ENCODE data around the gene MIEF1.

DNA sequence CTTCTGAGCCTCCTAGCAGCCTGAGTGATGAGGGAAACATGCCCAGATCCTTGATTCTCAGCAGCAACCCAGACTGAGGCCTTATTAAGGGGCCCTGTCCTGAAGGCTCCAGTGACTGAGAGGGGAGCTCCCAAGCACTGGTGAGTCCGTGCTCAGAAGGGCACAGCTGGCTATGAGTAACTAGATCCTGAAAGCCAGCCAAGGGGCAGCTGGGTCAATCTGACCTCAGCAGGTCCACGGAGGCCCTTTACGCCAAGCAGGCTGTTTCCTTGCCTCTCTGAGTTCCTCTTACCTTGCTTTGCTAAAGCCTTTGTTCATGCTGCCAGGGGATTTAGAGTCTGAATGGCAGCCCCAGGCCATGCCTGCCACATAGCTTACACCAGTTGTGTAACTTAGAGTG lies 19.3 kb upstream of the MIEF1 start:
- TF ChIP-seq POLR2A (IDR thresholded peaks at IDR 0.05): no peak
- TF ChIP-seq, protein P1, sequence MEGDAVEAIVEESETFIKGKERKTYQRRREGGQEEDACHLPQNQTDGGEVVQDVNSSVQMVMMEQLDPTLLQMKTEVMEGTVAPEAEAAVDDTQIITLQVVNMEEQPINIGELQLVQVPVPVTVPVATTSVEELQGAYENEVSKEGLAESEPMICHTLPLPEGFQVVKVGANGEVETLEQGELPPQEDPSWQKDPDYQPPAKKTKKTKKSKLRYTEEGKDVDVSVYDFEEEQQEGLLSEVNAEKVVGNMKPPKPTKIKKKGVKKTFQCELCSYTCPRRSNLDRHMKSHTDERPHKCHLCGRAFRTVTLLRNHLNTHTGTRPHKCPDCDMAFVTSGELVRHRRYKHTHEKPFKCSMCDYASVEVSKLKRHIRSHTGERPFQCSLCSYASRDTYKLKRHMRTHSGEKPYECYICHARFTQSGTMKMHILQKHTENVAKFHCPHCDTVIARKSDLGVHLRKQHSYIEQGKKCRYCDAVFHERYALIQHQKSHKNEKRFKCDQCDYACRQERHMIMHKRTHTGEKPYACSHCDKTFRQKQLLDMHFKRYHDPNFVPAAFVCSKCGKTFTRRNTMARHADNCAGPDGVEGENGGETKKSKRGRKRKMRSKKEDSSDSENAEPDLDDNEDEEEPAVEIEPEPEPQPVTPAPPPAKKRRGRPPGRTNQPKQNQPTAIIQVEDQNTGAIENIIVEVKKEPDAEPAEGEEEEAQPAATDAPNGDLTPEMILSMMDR (IDR thresholded peaks at IDR 0.05): no peak

Data from gastroesophageal sphincter (tissue), 3 donors.